ENCODE data around the gene MUSK. TPM values are rescaled to one million over a fixed set of nuclear protein-coding genes. Genes with fewer than 3 reads are reported as not detected.

Gene MUSK
- total and polyA plus RNA-seq, 2 donors (not counting 3 experiments of a cell fraction or from before 2014, with no cell fraction given) = 0.08 TPM; not detected in 1

DNA sequence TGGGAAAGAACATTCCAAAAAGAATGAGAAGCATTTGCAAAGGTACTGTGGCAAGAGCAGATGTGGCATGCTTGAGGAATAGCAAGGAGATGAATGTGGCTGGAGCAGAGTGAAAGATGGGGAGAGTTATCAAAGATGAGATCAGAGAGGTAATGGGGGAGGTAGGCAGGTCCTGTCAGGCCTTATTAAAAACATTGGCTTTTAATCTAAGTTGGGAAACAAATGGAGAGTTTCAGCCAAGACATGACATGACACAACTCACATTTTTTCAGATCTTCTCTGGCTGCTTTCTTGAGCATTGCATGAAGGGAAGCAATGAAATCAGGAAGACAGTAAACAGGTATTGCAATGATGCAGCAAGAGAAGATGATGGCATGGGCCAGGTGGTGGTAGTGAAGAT lies 120.3 kb downstream of the MUSK start:
- POLR2A ChIA-PET = no interaction called here
- FAIRE-seq (no peak), DNase-seq (ENCODE audit: low read depth, low spot score) (no peak)
- no peaks in the 10 kb centered on the region for H3K9me1 ChIP-seq (replicated peaks; ENCODE audit: control insufficient read depth, extremely low read depth, insufficient read depth, low read length)
- no peak overlapping the region for H3K4me3 ChIP-seq (replicated peaks in 1 of 3; ENCODE audit: insufficient read depth in 1 of 3, low read depth in 1 of 3, low read length in 3 of 3)
- no peaks in the 10 kb centered on the region for H3K9me3 ChIP-seq (replicated peaks; ENCODE audit: control insufficient read depth, insufficient read depth, low read length)
- H4K20me1 ChIP-seq (replicated peaks; ENCODE audit: control insufficient read depth, extremely low read depth, insufficient read depth, low read length) = no peaks in the 10 kb centered on the region
- H3K27me3 ChIP-seq (ENCODE audit: control insufficient read depth in 2 of 2, insufficient read depth in 2 of 2, low read length in 2 of 2) = no peaks in the 10 kb centered on the region
- H2AFZ ChIP-seq (ENCODE audit: low read depth, low read length) = no peak overlapping the region
- dilution Hi-C loops (cut with MboI; ENCODE audit: extremely low pct_ligation_motif_present, low sequenced_read_pairs) = no loop called here
- no TSS peak for BruUV-seq (replicated peaks)
- H3K9ac ChIP-seq (replicated peaks; ENCODE audit: extremely low read depth, insufficient read depth, low read length) = no peak overlapping the region
- CTCF ChIA-PET = no interaction called here
- TF ChIP-seq FOS (IDR thresholded peaks at IDR 0.05; ENCODE audit: borderline replicate concordance, insufficient read depth, low read length) = no peak
- no peak for TF ChIP-seq JUN (IDR thresholded peaks at IDR 0.05; ENCODE audit: borderline replicate concordance, insufficient read depth, insufficient read length, low read depth)
- TF ChIP-seq EZH2 (IDR thresholded peaks at IDR 0.05; ENCODE audit: borderline replicate concordance, low read depth, low read length, severe bottlenecking) = no peak
- TF ChIP-seq MYC (IDR thresholded peaks at IDR 0.05; ENCODE audit: low read depth, low read length) = no peak
- no peak for TF ChIP-seq POLR2AphosphoS5 (IDR thresholded peaks at IDR 0.05; ENCODE audit: insufficient read depth, low read depth, low read length)
- TF ChIP-seq, protein P1, sequence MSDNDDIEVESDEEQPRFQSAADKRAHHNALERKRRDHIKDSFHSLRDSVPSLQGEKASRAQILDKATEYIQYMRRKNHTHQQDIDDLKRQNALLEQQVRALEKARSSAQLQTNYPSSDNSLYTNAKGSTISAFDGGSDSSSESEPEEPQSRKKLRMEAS (IDR thresholded peaks at IDR 0.05; ENCODE audit: insufficient read depth, insufficient read length) = no peak
- TF ChIP-seq GATA2 (IDR thresholded peaks at IDR 0.05; ENCODE audit: insufficient read depth, insufficient read length, low read depth, low read length) = no peak
- no peak for TF ChIP-seq POLR2A (IDR thresholded peaks at IDR 0.05; ENCODE audit: low read depth, low read length)
- TF ChIP-seq, protein P2, sequence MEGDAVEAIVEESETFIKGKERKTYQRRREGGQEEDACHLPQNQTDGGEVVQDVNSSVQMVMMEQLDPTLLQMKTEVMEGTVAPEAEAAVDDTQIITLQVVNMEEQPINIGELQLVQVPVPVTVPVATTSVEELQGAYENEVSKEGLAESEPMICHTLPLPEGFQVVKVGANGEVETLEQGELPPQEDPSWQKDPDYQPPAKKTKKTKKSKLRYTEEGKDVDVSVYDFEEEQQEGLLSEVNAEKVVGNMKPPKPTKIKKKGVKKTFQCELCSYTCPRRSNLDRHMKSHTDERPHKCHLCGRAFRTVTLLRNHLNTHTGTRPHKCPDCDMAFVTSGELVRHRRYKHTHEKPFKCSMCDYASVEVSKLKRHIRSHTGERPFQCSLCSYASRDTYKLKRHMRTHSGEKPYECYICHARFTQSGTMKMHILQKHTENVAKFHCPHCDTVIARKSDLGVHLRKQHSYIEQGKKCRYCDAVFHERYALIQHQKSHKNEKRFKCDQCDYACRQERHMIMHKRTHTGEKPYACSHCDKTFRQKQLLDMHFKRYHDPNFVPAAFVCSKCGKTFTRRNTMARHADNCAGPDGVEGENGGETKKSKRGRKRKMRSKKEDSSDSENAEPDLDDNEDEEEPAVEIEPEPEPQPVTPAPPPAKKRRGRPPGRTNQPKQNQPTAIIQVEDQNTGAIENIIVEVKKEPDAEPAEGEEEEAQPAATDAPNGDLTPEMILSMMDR (IDR thresholded peaks at IDR 0.05; ENCODE audit: extremely low read depth in 1 of 2, insufficient read depth in 1 of 2, low read depth in 1 of 2, low read length in 2 of 2) = no peak
- no peaks in the 10 kb centered on the region for H3K4me1 ChIP-seq (ENCODE audit: control insufficient read depth, extremely low read depth, insufficient read depth, low read length)
- H3K27ac ChIP-seq (ENCODE audit: insufficient read depth, low read depth, low read length) = no peak overlapping the region
- no peaks in the 10 kb centered on the region for H3K79me2 ChIP-seq (ENCODE audit: control insufficient read depth, insufficient read depth, low read length)
- intact Hi-C loops (cut with micrococcal nuclease) = no loop called here
- no peaks in the 10 kb centered on the region for H3K36me3 ChIP-seq (ENCODE audit: control insufficient read depth in 2 of 2, extremely low read depth in 1 of 2, insufficient read depth in 2 of 2, low read length in 2 of 2)
- no peak overlapping the region for H3K4me2 ChIP-seq (ENCODE audit: insufficient read depth, low read length)

Data from endothelial cell of umbilical vein (primary cell).